SK-N-MC (cell line): ENCODE measurements around the gene IL1RN.

Source experiments
- EZH2 ChIP-seq: fragments of 200-600 bp; sonication (generic); IDR thresholded peaks from one replicate; pipeline ENCODE4 v1.6.1; 2017; ENCODE audit warnings: antibody characterized with exemption
- FOXP2 ChIP-seq: optimal IDR thresholded peaks from 2 replicates; pipeline ENCODE3; 2011; ENCODE audit warnings: mild to moderate bottlenecking, moderate library complexity; ENCODE audit not compliant: insufficient read depth; ENCODE audit errors: extremely low read length, control extremely low read depth
- POLR2AphosphoS5 ChIP-seq: IDR thresholded peaks from 2 replicates; pipeline ENCODE4 v1.6.1; 2012; ENCODE audit warnings: mild to moderate bottlenecking, low read depth, low read length, borderline replicate concordance

DNA sequence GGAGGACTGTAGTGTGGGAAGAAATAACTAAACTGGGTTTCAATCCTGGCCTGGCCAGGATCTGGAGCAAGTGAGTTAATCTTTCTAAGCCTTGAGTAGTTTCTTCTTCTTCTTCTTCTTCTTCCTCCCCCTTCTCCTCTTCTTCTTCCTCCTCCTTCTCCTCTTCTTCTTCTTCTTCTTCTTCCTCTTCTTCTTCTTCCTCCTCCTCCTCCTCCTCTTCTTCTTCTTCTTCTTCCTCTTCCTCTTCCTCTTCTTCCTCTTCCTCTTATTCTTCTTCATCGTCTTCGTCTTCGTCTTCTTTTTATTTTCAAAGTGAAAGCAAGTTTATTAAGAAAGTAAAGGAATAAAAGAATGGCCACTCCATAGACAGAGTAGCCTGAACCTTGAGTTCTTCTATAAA lies 6.5 kb upstream of the IL1RN start:
- TF ChIP-seq EZH2 (no peak), POLR2AphosphoS5 (no peak), FOXP2 (no peak)
